Right hindlimb (tissue), 1 donor: ENCODE results near the gene RASGRF2.
A peak's percentile ranks its signal among the peaks of the same experiment; 100 is the strongest.

Source experiments
- DNase-seq: peaks from one replicate; pipeline ENCODE4 v3.0.0-alpha.2; 2018

Gene RASGRF2

GRCh38 chr5:81180780-81181460 lies 220.8 kb downstream of the RASGRF2 start:
- no peak for DNase-seq

GRCh38 chr5:81181576-81182316 lies 221.6 kb downstream of the RASGRF2 start:
- DNase-seq = no peak

DNA sequence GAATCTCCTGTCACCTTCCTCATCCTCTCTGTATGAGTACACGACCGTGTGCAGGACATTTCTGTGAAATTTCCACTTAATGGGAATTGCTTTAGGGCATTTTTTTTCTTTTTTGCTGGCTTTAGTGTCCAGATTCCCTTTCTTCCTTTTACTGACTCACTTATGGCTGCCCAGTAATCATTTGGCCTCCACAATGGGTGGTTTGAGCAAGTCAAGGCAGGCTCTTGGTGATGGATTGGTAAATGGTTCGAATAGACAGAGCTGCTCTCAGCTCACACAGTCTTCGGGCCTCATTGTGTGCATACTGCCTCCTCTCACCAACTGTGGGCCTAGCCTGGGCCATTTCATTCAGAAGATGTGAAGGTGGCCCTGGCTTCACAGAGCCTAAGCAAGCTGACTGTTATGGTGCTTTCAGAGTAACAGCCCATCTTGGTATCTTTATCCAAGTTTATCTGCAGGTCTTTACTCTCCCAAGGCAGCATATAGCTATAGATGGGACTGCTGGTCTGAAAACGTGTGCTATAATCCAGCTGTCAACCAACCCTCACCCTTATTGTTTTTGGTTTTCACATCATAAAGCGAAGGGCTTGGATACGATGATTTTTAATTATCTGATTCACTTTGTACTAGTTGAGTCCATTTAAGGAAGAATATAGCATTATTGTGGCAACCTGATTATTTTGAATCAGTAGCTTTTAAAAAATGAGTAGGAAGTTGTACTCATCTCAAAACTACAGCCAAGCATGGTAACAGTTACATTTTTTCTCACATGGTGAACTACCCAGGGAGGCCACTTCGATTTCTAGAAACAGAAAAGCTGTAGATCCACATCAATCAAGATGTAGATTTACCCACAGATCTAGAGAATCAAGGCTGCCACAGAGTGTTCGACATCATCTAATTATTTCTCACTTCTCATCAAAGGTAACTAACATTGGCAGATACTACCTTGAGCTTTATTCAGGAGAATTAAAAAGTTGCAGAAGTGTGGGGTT lies 222.5 kb downstream of the RASGRF2 start:
- no peak for DNase-seq

GRCh38 chr5:81183811-81184748 lies 223.9 kb downstream of the RASGRF2 start:
- DNase-seq = no peak

GRCh38 chr5:81184749-81185110 lies 224.6 kb downstream of the RASGRF2 start:
- DNase-seq = no peak

GRCh38 chr5:81187885-81188284 lies 227.7 kb downstream of the RASGRF2 start:
- DNase-seq = no peak

DNA sequence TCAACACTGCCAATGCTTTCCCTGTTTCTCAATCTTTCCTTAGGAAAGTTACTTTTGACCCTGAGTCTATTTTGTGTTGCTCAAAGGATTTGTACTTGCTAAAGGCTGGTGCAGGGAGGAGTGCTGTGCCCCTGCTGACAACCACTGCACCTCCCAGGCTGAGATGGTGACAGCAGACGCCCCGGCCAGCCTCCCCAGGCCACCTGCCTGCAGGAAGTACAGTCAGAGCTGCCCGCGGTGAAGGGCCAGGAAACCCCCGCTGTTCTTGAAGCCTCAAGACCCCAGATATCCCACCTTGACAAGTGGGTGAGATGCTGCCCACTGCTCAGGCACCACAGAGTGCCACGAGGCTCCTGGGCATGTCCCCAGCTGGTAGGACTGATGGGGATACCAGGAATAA lies 228.8 kb downstream of the RASGRF2 start:
- no peak for DNase-seq

GRCh38 chr5:81189875-81190498 lies 229.8 kb downstream of the RASGRF2 start:
- no peak for DNase-seq

- DNase-seq = no peak
These were observed 231.7 kb downstream of the RASGRF2 start for GRCh38 chr5:81191726-81192372.

DNA sequence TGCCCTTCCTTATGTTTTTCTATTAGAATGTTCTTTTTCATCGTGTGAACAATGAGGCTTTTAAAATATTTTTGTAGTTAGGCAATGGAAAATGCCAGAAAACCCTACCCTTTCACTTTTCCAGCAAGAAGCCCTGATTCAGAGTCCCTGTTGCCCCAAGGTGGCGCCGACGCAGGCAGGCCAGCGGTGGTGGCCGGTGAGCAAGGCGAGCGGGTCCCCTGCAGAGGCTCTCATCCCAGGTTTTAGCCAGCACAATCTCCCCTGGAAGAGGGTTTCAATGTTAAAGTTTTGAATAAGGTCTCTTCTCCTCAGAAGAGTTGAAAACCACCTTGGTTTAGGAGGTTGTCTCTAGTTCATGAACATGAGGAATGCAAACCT lies 232.2 kb downstream of the RASGRF2 start:
- DNase-seq = no peak

GRCh38 chr5:81194633-81195334 lies 234.6 kb downstream of the RASGRF2 start:
- DNase-seq = peak; percentile 88

DNA sequence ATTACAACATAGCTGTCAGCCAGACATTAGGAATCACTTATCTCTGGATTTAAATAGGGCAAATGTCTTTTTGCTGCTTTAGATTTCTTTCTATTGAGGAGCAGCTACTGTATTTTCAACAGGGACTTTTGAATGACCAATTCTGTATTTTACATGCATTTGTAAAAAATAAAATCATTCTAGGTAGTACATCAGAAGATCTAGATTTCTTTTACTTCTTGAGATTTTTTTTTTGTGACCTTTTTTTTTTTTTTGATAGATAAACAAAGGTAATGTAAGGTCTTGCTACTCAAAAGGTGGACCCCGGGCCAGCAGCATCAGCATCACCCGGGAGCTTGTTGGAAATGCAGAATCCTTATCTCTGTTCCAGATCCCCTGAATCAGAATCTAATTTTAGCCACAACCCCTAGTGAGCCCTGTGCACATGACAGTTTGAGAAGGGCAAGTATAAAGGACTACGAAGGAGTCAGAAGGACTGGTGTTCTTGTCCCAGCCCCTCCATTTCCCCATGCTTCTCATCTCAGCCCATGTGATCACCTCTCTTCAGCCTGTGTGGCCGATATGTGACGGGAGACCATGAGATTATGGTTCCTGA lies 235.3 kb downstream of the RASGRF2 start:
- no peak for DNase-seq

DNA sequence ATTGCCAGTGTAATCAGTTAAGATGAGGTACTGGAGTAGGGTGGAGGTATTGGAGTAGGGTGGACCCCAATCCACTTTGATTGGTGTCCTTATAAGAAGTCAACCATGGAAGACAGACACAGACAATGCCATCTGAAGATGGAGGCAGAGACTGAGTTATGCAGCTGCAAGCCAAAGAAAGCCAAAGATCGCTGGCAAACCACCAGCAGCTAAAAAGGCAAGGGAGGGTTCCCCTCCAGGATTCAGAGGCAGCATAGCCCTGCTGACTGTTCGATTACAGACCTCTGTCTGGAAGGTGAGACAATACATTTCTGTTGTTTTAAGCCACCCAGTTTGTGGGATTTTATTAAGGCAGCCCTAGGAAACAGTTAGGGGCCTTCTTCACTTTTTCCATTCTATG lies 242.5 kb downstream of the RASGRF2 start:
- DNase-seq = no peak

DNA sequence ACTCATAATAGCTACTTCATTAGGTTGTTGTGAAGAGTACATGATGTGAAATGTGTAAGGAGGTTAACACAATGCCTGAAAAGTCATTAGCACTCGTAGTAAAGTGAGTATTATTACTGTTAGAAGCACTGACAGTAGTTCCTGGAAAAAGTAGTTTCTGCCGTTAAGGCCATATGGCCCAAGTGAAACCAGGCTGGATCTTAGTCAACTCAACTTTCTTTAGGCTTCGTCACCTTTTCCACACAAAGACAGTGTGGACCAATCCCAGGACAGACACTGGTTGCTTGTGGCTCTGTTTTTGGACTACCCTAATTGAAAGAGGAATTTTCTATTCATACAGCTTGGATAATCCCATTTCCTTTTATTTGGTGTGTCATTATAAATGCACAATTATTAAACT lies 243.6 kb downstream of the RASGRF2 start:
- no peak for DNase-seq

DNA sequence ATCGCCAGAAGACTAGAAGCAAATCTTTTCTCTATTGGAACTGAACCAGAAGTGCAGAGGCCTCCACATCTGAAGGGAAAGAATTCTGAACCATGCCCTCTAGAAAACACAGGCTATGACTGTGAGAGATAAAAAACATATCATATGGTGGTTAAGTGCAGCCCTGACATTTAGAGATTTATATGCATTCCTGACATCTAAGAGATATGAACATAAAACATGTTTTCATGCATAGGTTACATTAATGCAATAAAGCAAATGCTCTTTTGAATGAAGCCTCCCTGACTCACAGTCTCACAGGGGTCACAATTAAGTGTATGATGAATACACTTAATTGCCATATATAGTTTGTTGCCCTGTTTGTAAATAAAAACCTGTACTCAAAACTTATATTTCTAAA lies 244.0 kb downstream of the RASGRF2 start:
- DNase-seq = no peak

- no peak for DNase-seq
These were observed 244.9 kb downstream of the RASGRF2 start for GRCh38 chr5:81205058-81205457.

DNA sequence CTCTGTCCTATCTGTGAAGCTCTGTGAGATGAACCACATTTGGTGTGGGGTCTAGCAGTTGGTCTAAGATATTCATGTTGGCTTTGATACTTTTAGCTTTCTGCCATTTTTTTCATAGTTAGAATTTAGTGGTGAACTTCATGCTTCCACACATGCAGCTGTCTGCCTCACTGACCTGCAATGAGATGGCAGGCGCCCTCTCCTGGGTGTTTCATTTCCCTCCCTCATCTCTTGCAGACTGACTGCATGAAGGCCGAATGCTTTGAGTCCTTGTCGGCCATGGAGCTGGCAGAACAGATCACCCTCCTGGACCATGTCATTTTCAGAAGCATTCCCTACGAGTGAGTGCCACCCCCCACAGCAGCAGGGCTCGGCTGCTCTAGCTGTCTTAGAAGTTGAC lies 246.8 kb downstream of the RASGRF2 start:
- DNase-seq = no peak

DNA sequence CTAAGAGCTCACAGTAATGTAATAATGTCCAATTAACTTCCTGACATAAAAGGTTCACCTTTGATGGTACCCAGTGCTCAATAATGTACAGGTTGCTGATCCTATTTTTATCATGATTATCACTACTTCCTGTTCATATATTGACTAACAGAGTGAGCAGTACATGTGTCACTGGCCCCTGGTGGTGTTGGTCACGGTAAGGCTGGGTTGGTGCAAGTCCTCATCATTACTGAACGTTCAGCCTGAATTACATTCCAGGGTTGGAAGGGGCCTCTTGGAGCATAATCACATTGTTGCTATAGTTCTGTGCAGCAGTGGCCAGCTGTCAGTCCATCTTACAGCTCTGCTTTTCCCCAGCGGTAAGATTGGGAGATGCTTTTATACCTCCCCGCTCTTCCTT lies 248.7 kb downstream of the RASGRF2 start:
- no peak for DNase-seq

- DNase-seq = no peak
These were observed 249.2 kb downstream of the RASGRF2 start for GRCh38 chr5:81209386-81209785.

- DNase-seq = no peak
These were observed 249.8 kb downstream of the RASGRF2 start for GRCh38 chr5:81209869-81210493.
